ENCODE results near the gene CALD1. TPM values are rescaled to one million over a fixed set of nuclear protein-coding genes. Genes with fewer than 3 reads are reported as not detected.

Gene CALD1
- total and polyA plus RNA-seq, 10 donors, result 42.4 to 333 (median 212) TPM

DNA sequence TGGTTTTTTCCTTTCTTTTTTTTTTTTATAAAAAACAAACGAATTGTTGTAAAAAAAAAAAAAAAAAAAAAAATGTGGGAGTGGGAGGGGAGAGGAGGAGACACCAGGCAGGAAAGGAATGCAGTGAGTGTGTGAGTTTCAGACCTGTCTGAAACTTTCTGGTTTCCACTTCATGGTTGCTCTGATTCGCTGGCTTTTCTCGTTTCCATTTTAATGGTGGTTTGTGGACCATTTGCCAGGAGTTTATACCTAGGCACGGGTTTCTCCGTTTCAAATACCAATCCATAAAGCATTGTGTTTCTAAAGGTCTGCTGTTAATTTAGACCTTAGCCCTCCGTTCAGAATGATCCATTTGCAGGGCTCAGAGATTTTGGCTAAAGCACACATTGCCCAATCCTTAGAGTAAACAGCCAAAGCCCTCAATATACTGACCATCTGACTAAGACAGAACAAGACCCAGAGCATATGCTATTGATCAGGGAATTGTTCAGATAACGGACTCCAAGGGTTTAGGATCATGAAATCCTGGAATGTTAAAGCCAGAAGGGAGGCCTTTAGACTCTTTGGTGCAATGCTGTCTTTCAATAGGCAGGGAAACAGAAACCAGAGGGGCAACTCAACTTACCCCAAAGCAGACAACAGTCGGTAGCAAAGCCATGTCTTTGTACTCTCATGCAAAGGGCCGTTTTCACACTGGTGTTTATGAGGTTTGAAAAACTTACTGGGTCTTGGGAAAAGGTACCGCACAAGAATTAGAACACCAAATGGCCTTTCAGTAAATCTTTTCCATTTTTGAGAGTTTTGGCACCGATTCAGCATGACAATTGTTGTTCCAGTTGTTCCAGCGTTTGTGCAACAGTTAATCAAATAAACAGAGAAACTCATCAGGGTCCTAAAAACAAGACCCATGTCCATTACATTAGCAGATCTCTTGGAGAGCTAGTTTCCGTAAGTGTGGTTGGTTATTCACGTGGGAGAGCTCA lies 112.6 kb downstream of the CALD1 start:
- peaks cover 0 to 29% (median 8%) of the 10 kb centered on the region in 6 donors for H3K4me1 ChIP-seq
- peak overlapping the region in 6 of 8 donors; percentile 15 to 44 (median 40) for H3K27ac ChIP-seq
- peaks cover 4 to 18% (median 14%) of the 10 kb centered on the region in 8 donors for H3K9me3 ChIP-seq
- peaks cover 0 to 4% (median 0%) of the 10 kb centered on the region in 6 donors for H3K36me3 ChIP-seq
- intact Hi-C loops (cut with DNase I; ENCODE audit: low total_unique reads), result no loop called here
- H3K4me3 ChIP-seq, result peak overlapping the region in 5 of 8 donors; percentile 20 to 57 (median 23)
- WGBS, 5 donors, result 54 to 65% (median 61%) methylated on average over 13 to 14 of the region's 14 CpGs
- TF ChIP-seq, protein P1, sequence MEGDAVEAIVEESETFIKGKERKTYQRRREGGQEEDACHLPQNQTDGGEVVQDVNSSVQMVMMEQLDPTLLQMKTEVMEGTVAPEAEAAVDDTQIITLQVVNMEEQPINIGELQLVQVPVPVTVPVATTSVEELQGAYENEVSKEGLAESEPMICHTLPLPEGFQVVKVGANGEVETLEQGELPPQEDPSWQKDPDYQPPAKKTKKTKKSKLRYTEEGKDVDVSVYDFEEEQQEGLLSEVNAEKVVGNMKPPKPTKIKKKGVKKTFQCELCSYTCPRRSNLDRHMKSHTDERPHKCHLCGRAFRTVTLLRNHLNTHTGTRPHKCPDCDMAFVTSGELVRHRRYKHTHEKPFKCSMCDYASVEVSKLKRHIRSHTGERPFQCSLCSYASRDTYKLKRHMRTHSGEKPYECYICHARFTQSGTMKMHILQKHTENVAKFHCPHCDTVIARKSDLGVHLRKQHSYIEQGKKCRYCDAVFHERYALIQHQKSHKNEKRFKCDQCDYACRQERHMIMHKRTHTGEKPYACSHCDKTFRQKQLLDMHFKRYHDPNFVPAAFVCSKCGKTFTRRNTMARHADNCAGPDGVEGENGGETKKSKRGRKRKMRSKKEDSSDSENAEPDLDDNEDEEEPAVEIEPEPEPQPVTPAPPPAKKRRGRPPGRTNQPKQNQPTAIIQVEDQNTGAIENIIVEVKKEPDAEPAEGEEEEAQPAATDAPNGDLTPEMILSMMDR (IDR thresholded peaks at IDR 0.05 in 8 of 11, conservative IDR thresholded peaks at IDR 0.05 in 3 of 11), result no peak
- no peak for TF ChIP-seq POLR2A (IDR thresholded peaks at IDR 0.05)
- no peak for TF ChIP-seq POLR2AphosphoS5 (IDR thresholded peaks at IDR 0.05)
- H3K27me3 ChIP-seq (replicated peaks in 1 of 7), result peaks cover 0 to 13% (median 6%) of the 10 kb centered on the region in 7 donors
- no peak for DNase-seq

DNA sequence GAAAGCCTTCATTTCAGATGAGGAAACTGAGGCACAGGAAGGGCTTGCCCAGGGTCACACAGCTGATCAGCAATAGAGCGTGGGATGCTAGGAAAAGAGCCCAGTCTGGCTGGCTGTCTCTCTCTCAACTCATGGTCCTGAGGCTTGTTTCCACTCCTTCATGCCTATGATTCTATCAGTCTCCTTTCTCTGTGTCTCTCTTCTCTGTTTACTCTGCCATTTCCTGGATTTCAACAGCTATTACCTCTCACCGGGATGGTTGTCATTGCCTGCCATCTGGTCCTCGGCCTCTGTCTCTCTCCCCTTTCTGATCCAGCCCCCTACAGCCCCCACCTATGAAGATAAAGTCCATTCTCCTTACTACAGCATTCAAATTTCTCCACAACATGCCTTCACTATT lies 113.5 kb downstream of the CALD1 start:
- peaks cover 0 to 4% (median 0%) of the 10 kb centered on the region in 6 donors for H3K36me3 ChIP-seq
- DNase-seq, result no peak
- WGBS, 5 donors, result 50 to 66% (median 60%) methylated on average over 3 of the region's 3 CpGs
- peak overlapping the region in 2 of 8 donors; percentile 14 to 44 for H3K27ac ChIP-seq
- no peak for TF ChIP-seq POLR2A (IDR thresholded peaks at IDR 0.05)
- TF ChIP-seq, protein P1 (IDR thresholded peaks at IDR 0.05 in 8 of 11, conservative IDR thresholded peaks at IDR 0.05 in 3 of 11), result no peak
- TF ChIP-seq POLR2AphosphoS5 (IDR thresholded peaks at IDR 0.05), result no peak
- peaks cover 4 to 18% (median 15%) of the 10 kb centered on the region in 8 donors for H3K9me3 ChIP-seq
- no peak overlapping the region for H3K4me3 ChIP-seq
- peaks cover 0 to 20% (median 1%) of the 10 kb centered on the region in 6 donors for H3K4me1 ChIP-seq
- peaks cover 0 to 13% (median 6%) of the 10 kb centered on the region in 7 donors for H3K27me3 ChIP-seq (replicated peaks in 1 of 7)
- intact Hi-C loops (cut with DNase I; ENCODE audit: low total_unique reads), result no loop called here

DNA sequence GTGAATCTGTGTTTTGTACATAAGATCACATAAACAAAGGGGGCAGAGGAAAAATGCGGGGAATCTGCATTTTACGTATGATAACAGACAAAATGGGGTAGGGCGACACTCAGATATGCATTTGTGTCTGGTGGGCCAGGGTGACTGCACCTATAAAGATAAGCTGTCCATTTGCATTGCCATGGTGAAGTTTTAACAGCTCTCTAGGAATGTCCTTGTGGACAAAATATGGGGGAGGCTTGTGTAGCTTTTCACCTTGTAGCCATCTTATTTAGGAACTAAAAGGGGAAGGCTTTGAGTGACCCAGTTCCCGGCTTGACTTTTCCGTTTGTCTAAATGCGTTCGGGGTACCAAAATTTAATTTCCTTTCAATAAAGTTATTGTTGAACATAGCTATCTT lies 114.5 kb downstream of the CALD1 start:
- DNase-seq, result no peak
- TF ChIP-seq, protein P1 (IDR thresholded peaks at IDR 0.05 in 8 of 11, conservative IDR thresholded peaks at IDR 0.05 in 3 of 11), result no peak
- no peak for TF ChIP-seq POLR2AphosphoS5 (IDR thresholded peaks at IDR 0.05)
- Histone ChIP-seq H3K4me3 (no peak overlapping the region), H3K4me1 (peaks cover 0 to 18% (median 0%) of the 10 kb centered on the region in 6 donors), H3K36me3 (peaks cover 0 to 4% (median 0%) of the 10 kb centered on the region in 6 donors), H3K9me3 (peaks cover 4 to 18% (median 15%) of the 10 kb centered on the region in 8 donors), H3K27ac (no peak overlapping the region), H3K27me3 (replicated peaks in 1 of 7) (peaks cover 0 to 13% (median 6%) of the 10 kb centered on the region in 7 donors)
- intact Hi-C loops (cut with DNase I; ENCODE audit: low total_unique reads), result no loop called here
- 89 to 97% (median 93%) methylated on average over 7 of the region's 7 CpGs for WGBS, 5 donors

DNA sequence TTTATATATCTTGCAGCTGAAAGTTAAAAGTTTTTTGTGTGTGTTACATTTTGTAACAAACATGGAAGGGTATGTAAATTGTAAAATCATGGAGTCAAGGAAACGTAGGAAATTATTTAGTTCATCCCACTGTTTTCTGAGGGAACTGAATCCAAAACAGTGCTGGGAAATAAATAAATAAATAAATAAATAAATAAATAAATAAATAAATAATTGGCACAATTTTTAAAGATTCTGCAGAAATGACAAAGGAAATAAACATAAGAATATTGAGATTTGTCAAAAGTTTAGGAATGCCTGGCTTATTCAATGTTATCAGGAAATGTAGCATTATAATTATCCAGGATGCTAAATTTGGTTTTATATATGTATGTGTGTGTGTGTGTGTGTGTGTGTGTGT lies 115.5 kb downstream of the CALD1 start:
- H3K4me1 ChIP-seq, result peaks cover 0 to 28% (median 3%) of the 10 kb centered on the region in 6 donors
- peaks cover 0 to 13% (median 6%) of the 10 kb centered on the region in 7 donors for H3K27me3 ChIP-seq (replicated peaks in 1 of 7)
- H3K4me3 ChIP-seq, result no peak overlapping the region
- no peak for TF ChIP-seq POLR2A (IDR thresholded peaks at IDR 0.05)
- no peak for TF ChIP-seq POLR2AphosphoS5 (IDR thresholded peaks at IDR 0.05)
- TF ChIP-seq, protein P1 (IDR thresholded peaks at IDR 0.05 in 8 of 11, conservative IDR thresholded peaks at IDR 0.05 in 3 of 11), result no peak
- peaks cover 0 to 4% (median 0%) of the 10 kb centered on the region in 6 donors for H3K36me3 ChIP-seq
- 65 to 91% (median 80%) methylated on average over 1 of the region's 1 CpG for WGBS, 5 donors
- no peak overlapping the region for H3K27ac ChIP-seq
- peaks cover 4 to 18% (median 15%) of the 10 kb centered on the region in 8 donors for H3K9me3 ChIP-seq
- DNase-seq, result no peak
- intact Hi-C loops (cut with DNase I; ENCODE audit: low total_unique reads), result no loop called here

Data from spleen (tissue), 11 donors.